T-helper 17 cell (primary cell): ENCODE measurements around the gene DIO3. TPM values are rescaled to one million over a fixed set of nuclear protein-coding genes. Genes with fewer than 3 reads are reported as not detected.
"Not testable (repeated sequence)": the region's sequence is repeated elsewhere in the genome, so short reads cannot be mapped to it uniquely, and the experiment has no call there.

Experiments
- ATAC-seq: fragments of 150-1000 bp; cut with Tn5 transposase; 2 replicates; pipeline ENCODE4 v1.10.0; 2021; ENCODE audit warnings: mild to moderate bottlenecking, moderate library complexity
- DNase-seq, 3 donors: peaks; one replicate each; pipeline versions ENCODE4 v3.0.0 to v3.0.0-alpha.2; 2020 to 2021
- H3K9me3 ChIP-seq: one replicate; pipeline ENCODE4 v1.7.0; 2013; ENCODE audit warnings: low read length, mild to moderate bottlenecking; ENCODE audit not compliant: control insufficient read depth, poor library complexity, severe bottlenecking
- H3K27ac Mint-ChIP-seq: one replicate; pipeline ENCODE4 v1.8.0; 2022; ENCODE audit warnings: mild to moderate bottlenecking, moderate library complexity, mixed read lengths
- H3K27me3 Mint-ChIP-seq: one replicate; pipeline ENCODE4 v1.8.0; 2022; ENCODE audit warnings: mixed read lengths
- H3K36me3 Mint-ChIP-seq: one replicate; pipeline ENCODE4 v1.8.0; 2022; ENCODE audit warnings: low read depth, mixed read lengths
- H3K4me1 Mint-ChIP-seq: one replicate; pipeline ENCODE4 v1.8.0; 2022; ENCODE audit warnings: mild to moderate bottlenecking, mixed read lengths
- H3K4me3 Mint-ChIP-seq: one replicate; pipeline ENCODE4 v1.8.0; 2022; ENCODE audit warnings: mild to moderate bottlenecking, moderate library complexity, mixed read lengths
- total RNA-seq, 4 donors: library from RNA in 2 of 4; stranded (reverse) in 2 of 4; gene quantifications; one replicate each; pipeline ENCODE4 v1.2.3 and lab custom pipeline; 2022 to 2026

The DIO3 gene
- total RNA-seq, 2 donors from 2014 or later, result not detected

DNA sequence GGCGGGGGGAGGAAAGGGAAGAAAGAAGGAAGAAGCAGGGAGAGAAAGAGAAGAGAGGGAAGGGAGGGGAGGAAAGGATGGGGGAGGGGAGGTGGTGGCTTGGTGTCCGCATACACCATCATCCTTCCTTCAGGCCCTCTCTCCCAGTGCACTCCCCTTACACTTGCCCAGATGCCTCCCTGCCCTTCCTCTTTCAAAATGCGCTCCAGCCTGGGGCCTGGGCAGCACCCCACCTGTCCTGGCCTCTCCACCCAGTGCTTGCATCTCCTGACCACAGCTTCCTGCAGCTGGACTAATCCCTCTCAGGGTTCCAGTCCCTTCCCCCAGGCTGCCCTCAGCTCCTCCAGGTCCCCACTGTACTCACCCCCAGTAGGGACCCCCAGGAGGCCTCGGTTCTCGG, 12.6 kb upstream of the DIO3 start:
- ATAC-seq (no peak), DNase-seq (no peak)
- H3K4me3 Mint-ChIP-seq, result no peak overlapping the region
- H3K36me3 Mint-ChIP-seq, result no peaks in the 10 kb centered on the region
- H3K27ac Mint-ChIP-seq, result no peak overlapping the region
- no peaks in the 10 kb centered on the region for H3K9me3 ChIP-seq
- H3K4me1 Mint-ChIP-seq, result no peaks in the 10 kb centered on the region
- H3K27me3 Mint-ChIP-seq, result peaks cover 29% of the 10 kb centered on the region

DNA sequence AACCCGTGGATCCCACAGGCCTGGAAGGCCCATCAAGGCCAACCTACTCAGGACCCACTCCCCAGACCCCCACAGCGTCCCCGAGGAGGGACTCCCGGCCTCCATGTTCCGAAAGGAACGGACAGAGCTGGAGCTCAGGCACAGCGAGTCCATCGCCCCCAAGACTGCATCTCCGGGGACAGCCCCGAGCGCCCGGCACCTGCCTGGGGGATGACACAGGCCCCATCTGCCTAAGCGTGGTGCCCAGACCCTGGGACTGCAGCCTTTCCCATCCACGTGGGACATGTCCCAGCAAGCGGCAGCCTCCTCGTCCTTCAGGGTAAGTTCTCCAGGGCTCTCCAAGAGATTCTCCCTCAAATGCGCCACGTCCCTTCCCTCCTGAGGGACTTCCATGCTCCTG, 12.1 kb upstream of the DIO3 start:
- no peak overlapping the region for H3K27ac Mint-ChIP-seq
- peaks cover 33% of the 10 kb centered on the region for H3K27me3 Mint-ChIP-seq

DNA sequence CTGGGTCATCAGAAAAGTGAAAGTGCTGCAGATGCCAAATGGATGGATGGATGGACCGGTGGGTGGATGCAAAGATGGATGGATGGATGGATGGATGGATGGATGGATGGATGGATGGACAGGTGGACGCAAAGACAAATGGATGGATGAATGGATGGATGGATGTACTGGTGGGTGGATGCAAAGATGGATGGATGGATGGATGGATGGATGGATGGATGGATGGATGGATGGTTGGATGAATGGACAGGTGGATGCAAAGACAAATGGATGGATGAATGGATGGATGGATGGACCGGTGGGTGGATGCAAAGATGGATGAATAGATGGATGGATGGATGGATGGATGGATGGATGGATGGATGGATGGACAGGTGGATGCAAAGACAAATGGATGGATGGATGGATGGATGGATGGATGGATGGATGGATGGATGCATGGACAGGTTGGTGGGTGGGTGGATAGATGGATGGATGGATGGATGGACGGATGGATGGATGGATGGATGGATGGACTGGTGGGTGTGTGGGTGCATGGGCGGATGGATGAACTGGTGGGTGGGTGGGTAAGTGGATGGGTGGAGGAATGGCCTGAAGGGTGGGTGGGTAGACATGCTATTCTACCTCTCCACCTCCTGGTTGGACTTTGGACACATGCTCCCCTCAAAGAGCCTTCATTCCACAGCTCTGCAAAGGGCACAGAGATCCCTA, 10.9 kb upstream of the DIO3 start:
- H3K27me3 Mint-ChIP-seq, result peaks cover 39% of the 10 kb centered on the region
- not testable (repeated sequence) for H3K27ac Mint-ChIP-seq, H3K4me3 Mint-ChIP-seq, H3K4me1 Mint-ChIP-seq, DNase-seq, ATAC-seq, H3K36me3 Mint-ChIP-seq, H3K9me3 ChIP-seq

More for the DNA sequence above, 12.1 kb upstream of the DIO3 start:
- no peaks in the 10 kb centered on the region for H3K9me3 ChIP-seq
- DNase-seq, result no peak
- H3K4me1 Mint-ChIP-seq, result no peaks in the 10 kb centered on the region
- H3K36me3 Mint-ChIP-seq, result no peaks in the 10 kb centered on the region
- no peak for ATAC-seq
- no peak overlapping the region for H3K4me3 Mint-ChIP-seq

DNA sequence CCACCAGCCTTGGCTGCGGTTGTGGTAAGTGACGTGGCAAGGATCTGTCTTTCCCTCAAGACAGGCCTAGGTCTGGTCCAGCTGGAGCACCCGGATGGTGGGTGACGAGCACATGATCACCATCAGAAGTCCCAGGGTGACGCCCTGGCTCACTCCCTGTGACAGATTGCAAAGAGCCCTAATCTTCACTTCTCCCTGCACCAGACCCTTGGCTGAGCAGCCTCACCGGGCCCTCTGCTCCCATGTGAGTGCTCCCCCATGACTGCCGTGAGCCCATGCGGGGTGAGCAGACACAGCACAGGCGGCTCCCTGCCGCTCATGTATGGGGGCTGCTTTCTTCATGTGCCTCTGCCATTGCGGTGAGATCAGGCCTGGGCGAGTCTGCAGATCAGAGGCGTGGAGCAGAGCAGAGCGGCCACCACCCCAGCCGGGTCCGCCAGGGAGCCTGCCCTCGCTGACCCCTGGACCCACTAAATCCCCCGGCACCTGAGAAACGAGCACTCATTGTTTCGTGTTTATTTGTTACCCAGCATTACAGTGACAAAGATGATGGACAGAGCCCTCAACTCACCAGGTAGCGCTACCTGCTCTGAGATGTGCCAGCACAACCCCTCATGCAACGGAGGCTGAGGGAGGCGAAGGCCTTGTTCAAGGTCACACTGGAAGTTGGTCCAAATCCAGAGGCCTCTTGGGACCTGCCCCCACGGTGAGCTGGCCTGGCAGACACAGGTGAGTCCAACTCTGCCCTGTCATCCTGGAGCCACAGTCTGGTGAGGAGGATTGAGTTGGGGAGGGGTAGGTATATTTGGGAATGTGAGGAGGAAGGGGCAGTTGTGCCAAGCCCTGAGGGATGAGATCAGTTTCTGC, 9.3 kb upstream of the DIO3 start:
- Mint-ChIP-seq H3K4me1 (no peaks in the 10 kb centered on the region), H3K27me3 (peaks cover 42% of the 10 kb centered on the region), H3K27ac (no peak overlapping the region), H3K4me3 (no peak overlapping the region), H3K36me3 (peaks cover 2% of the 10 kb centered on the region)
- ATAC-seq (no peak), DNase-seq (no peak)
- H3K9me3 ChIP-seq, result no peaks in the 10 kb centered on the region

DNA sequence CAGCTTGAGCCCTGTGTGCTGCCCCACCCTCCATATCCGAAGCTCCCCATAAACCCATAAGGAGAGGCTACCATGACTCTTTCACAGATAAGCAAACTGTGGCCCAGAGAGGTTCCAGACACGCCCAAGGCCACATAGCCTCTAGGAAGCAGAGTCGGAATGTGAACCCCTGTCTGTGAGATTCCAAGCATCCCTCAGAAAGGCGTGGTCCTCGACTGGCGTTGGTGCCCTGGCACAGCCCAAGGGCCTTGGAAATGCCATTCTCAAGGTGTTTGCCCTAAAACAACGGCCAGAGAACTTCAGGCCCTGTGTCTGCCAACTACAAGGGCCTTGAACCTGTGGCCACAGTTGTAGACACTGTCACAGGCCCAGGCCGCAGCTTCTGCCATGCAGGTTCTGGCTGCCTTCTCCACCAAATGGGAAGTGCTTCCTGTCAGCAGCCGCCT, 8.5 kb upstream of the DIO3 start:
- no peaks in the 10 kb centered on the region for H3K9me3 ChIP-seq
- Mint-ChIP-seq H3K4me1 (no peaks in the 10 kb centered on the region), H3K4me3 (no peak overlapping the region), H3K36me3 (peaks cover 2% of the 10 kb centered on the region), H3K27me3 (peaks cover 47% of the 10 kb centered on the region), H3K27ac (no peak overlapping the region)
- DNase-seq (no peak), ATAC-seq (no peak)

DNA sequence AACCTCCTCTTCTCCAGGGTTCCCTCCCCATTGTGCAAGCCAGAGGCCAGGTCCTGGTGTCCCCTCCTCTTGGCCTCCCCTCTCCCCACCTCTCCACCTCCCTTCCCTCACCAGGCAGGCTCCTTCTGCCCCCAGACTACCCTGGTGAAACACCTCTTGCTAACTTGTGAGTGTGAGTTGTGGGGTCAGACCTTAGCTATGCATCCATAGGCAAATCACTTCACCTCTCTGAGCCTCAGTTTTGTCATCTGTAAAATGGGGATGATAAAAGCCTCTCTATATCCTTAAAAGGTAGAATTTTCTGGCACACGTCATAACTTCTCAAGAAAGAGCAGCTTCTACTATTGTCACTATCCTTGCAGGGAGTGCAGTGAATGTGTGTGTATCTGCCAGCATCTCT, 7.9 kb upstream of the DIO3 start:
- Mint-ChIP-seq H3K4me3 (no peak overlapping the region), H3K4me1 (peaks cover 2% of the 10 kb centered on the region), H3K27me3 (peaks cover 52% of the 10 kb centered on the region), H3K36me3 (peaks cover 2% of the 10 kb centered on the region), H3K27ac (no peak overlapping the region)
- no peaks in the 10 kb centered on the region for H3K9me3 ChIP-seq
- no peak for ATAC-seq
- no peak for DNase-seq

DNA sequence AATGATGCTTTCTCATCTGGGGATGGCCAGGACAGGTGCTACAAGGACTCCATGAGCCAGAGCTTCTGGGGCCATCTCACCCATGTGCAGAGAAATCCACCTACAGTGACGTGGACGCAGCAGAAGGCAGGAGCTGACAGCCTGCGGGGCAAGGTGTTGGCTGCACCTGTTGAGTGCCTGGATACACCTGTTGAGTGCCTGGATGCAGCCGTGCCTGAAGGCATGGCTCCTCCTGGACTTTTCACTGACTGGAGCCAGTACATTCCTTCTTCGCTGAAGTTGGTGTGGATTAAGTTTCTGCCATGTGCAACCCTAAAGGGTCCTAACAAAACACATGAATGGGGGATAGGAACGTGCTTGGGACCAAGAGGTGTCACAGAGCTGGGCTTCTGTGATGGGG, 7.4 kb upstream of the DIO3 start:
- H3K4me1 Mint-ChIP-seq, result peaks cover 2% of the 10 kb centered on the region
- DNase-seq, result no peak
- H3K4me3 Mint-ChIP-seq, result no peak overlapping the region
- peaks cover 58% of the 10 kb centered on the region for H3K27me3 Mint-ChIP-seq
- H3K36me3 Mint-ChIP-seq, result peaks cover 2% of the 10 kb centered on the region
- no peak overlapping the region for H3K27ac Mint-ChIP-seq
- no peaks in the 10 kb centered on the region for H3K9me3 ChIP-seq
- ATAC-seq, result no peak

DNA sequence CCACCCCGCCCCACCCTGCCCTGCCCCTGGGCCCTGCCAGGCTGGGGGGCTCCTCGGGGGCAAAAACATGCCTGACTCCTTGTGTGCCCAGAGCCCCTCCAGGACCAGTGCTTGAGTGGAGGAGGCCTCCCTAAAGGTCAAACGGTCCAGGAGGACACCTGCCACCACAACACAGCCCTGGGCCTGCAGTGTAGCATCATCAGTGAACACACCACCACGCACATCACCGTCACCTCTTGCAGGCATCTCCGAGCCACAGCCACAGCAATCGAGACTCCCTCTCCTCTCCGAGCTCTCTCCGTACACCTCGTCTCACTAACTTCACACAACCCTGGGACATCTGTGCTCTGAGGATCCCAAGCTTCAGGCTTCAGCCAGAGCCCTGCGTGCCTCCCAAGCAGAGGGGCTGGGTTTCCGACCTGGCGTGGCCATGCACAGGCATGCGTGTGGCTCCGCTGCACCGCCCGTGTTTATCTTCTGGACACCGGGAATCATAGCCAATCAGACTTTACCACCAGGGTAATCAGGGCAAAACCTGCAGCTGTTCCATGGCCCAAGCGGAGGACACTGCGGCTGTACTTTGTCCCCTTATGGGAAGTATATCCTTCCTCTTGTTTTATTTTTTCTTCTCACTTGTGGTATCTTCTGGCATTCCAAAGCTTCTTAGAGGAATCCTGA, 6.2 kb upstream of the DIO3 start:
- Mint-ChIP-seq H3K4me1 (peaks cover 2% of the 10 kb centered on the region), H3K4me3 (no peak overlapping the region), H3K36me3 (peaks cover 2% of the 10 kb centered on the region), H3K27me3 (peaks cover 60% of the 10 kb centered on the region), H3K27ac (no peak overlapping the region)
- no peaks in the 10 kb centered on the region for H3K9me3 ChIP-seq
- ATAC-seq (no peak), DNase-seq (no peak)

DNA sequence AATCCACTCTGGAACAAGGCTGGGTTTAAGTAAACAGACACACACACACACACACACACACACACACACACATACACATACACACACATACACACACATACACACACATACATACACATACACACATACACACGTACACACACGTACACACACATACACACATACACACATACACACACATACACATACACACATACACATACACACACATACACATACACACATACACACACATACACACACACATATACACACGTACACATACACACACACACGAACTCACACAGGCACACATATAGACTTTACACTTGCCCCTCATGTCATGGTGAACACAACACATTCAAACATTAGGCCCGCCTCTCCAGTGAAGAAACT, 5.6 kb upstream of the DIO3 start:
- H3K9me3 ChIP-seq, H3K27ac Mint-ChIP-seq, H3K4me1 Mint-ChIP-seq, ATAC-seq, H3K4me3 Mint-ChIP-seq, DNase-seq, H3K36me3 Mint-ChIP-seq: not testable (repeated sequence)
- peaks cover 60% of the 10 kb centered on the region for H3K27me3 Mint-ChIP-seq

DNA sequence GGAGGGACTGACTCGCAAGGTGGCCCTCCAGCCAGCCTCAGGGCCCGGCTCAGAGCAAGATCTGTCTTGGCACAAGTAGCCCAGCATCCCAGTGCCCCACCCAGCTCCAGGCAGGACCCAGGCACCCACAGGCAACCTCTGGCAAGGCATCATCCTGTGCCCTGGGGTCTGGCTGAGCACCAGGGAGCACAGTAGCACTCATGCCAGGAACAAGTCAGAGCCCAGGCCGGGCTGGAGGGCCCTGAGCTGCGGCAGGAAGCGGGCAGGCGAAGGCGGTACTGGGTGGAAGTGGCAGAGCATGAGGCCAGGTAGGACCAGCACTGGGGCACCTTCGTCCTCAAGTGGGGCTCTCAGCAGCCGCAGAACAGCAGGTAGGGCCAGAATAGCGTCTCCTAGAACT, 5.2 kb upstream of the DIO3 start:
- Mint-ChIP-seq H3K4me1 (peaks cover 2% of the 10 kb centered on the region), H3K27ac (no peak overlapping the region), H3K27me3 (peaks cover 60% of the 10 kb centered on the region), H3K4me3 (no peak overlapping the region), H3K36me3 (peaks cover 2% of the 10 kb centered on the region)
- no peaks in the 10 kb centered on the region for H3K9me3 ChIP-seq
- DNase-seq, result no peak
- ATAC-seq, result no peak

DNA sequence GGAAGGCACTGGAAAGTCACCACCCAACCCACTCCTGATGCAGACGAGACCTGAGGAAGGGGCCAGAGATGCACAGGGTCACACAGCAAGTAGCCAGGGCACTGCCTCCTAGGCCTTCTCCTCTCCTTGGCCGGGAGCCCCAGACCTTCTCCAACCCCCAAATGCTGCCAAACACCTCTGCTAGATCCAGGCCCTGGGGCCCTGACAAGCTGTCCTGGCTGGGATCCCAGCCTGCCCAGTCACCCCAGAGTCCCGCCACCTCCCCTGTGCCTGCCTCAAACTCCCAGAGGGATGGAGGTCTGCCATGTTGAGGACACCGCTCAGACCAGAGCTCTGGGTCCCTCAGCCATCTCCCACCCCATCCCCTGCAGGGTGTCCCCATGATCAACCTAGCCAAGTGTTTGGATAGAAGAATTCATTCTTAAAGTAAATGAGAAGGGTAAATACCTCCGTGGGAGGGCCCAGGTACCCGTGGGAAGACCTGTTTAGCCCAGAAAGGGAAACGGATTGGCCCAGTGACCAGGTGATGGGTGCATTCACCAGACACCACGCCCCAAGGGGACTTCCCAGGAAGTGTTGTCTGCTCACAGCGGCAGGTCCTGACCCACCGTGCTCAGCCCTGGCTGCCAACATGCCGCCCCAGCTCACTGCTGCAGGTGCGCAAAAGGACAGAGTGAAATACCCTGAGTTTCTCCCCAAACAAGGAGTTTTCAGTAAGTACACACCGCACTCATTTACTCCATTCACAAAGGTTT, 4.6 kb upstream of the DIO3 start:
- Mint-ChIP-seq H3K36me3 (peaks cover 2% of the 10 kb centered on the region), H3K4me1 (peaks cover 2% of the 10 kb centered on the region), H3K27ac (no peak overlapping the region), H3K4me3 (no peak overlapping the region), H3K27me3 (peaks cover 57% of the 10 kb centered on the region)
- DNase-seq (no peak), ATAC-seq (no peak)
- no peaks in the 10 kb centered on the region for H3K9me3 ChIP-seq

DNA sequence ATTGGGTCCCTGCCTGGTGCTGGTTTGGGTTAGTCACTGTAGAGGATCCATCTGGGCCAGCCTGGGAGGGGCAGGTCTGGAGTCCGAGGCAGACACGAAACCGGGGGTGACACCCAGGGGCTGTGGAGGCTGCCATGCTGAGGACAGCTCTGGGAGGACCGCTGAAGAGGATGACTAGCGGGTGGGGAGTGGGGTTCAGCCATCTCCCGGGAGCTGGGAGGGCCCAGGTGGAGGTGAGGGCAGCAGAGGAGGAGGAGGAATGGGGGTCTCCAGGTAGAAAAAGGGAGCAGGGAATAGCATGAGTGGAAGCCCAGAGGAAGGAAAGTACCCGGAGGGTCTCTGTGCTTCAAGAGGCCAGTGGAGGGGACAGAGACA, 4.0 kb upstream of the DIO3 start:
- H3K4me1 Mint-ChIP-seq, result peaks cover 2% of the 10 kb centered on the region
- no peak for DNase-seq
- H3K36me3 Mint-ChIP-seq, result peaks cover 2% of the 10 kb centered on the region
- H3K27ac Mint-ChIP-seq, result no peak overlapping the region
- no peak for ATAC-seq
- H3K4me3 Mint-ChIP-seq, result no peak overlapping the region
- H3K9me3 ChIP-seq, result no peaks in the 10 kb centered on the region
- peaks cover 60% of the 10 kb centered on the region for H3K27me3 Mint-ChIP-seq
